ENCODE data around the gene KIAA1217. TPM values are rescaled to one million over a fixed set of nuclear protein-coding genes. Genes with fewer than 3 reads are reported as not detected.

The KIAA1217 gene
- total and polyA plus RNA-seq, 2 of the 4 experiments (the other 2 are of a cell fraction), result 3.4 to 4.4 TPM

DNA sequence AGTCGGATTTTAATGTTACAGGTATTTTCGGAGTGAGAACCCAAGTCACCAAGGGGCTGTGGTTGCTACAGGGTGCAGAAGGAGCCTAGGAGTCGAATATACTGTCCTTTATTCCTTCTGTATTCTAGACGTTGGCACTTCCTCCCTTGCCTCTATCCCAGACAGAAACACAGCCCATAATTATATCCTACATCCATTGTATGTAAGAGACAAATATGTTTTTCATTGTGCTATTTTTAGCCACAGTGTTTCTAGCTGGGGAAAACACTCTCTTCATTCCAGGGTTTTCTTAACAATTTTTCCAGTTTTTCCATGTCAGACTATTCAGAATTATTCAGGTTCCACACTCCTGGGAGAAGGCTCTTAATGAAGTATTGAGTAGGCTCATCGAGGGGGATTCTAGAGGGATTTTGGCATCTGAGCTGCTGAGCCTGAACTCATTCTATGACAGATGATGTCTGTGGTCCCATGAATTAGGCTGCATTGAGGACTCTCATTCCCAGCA lies 32.6 kb downstream of the KIAA1217 start:
- dilution Hi-C loops (cut with HindIII; ENCODE audit: low sequenced_read_pairs, unreplicated experiment), result no loop called here
- no peak overlapping the region for H4K8ac ChIP-seq (ENCODE audit: low read depth in 2 of 2, low read length in 2 of 2)
- H2BK15ac ChIP-seq (ENCODE audit: low read depth, low read length), result no peak overlapping the region
- no peaks in the 10 kb centered on the region for H4K20me1 ChIP-seq (ENCODE audit: insufficient read depth, low read length)
- DNase-seq (no peak), ATAC-seq (ENCODE audit: low read depth) (no peak)
- H3K4me2 ChIP-seq (ENCODE audit: low read depth, low read length), result no peak overlapping the region
- no peak overlapping the region for H2AK5ac ChIP-seq (ENCODE audit: low read depth, low read length)
- no CpG with 5 or more reads among the region's 5 CpGs for WGBS, 2 experiments (ENCODE audit: extremely low coverage in 2 of 2, insufficient read length in 1 of 2)
- no peak overlapping the region for H3K4me3 ChIP-seq (ENCODE audit: insufficient read depth, low read depth, low read length)
- H3K9me3 ChIP-seq (ENCODE audit: control insufficient read depth, insufficient read depth, low read length), result no peaks in the 10 kb centered on the region
- BruUV-seq (replicated peaks), result no TSS peak
- H2BK5ac ChIP-seq (ENCODE audit: low read depth, low read length, poor library complexity, severe bottlenecking), result no peak overlapping the region
- no peaks in the 10 kb centered on the region for H3K79me1 ChIP-seq (ENCODE audit: low read depth in 1 of 2, low read length in 2 of 2)
- ChIA-PET POLR2A (ENCODE audit: unreplicated experiment) (no interaction called here), CTCF (no interaction called here)
- H3K14ac ChIP-seq (replicated peaks; ENCODE audit: low read depth, low read length), result no peak overlapping the region
- H2BK20ac ChIP-seq (ENCODE audit: low read depth, low read length), result no peak overlapping the region
- no peak overlapping the region for H3K18ac ChIP-seq (ENCODE audit: low read depth, low read length)
- H3K36me3 ChIP-seq (ENCODE audit: control insufficient read depth, insufficient read depth, low read length), result no peaks in the 10 kb centered on the region
- H4K5ac ChIP-seq (ENCODE audit: low read depth, low read length), result no peak overlapping the region
- H3K56ac ChIP-seq (ENCODE audit: extremely low read depth, insufficient read depth, low read length), result no peak overlapping the region
- H3K23ac ChIP-seq (ENCODE audit: low read depth, low read length), result no peak overlapping the region
- H3K27me3 ChIP-seq (ENCODE audit: control insufficient read depth, insufficient read depth, low read length), result peaks cover 4% of the 10 kb centered on the region
- no peak overlapping the region for H3K4ac ChIP-seq (ENCODE audit: low read depth, low read length)
- in situ Hi-C loops (cut with MboI; ENCODE audit: low sequenced_read_pairs), result no loop called here
- no peak overlapping the region for H4K91ac ChIP-seq (ENCODE audit: insufficient read depth, low read depth, low read length)
- no peak overlapping the region for H3K9ac ChIP-seq (ENCODE audit: low read depth, low read length)
- TF ChIP-seq MAZ (IDR thresholded peaks at IDR 0.05; ENCODE audit: borderline replicate concordance, low read depth, low read length) (no peak), MXI1 (IDR thresholded peaks at IDR 0.05; ENCODE audit: borderline replicate concordance, low read depth, low read length) (no peak), CHD1 (IDR thresholded peaks at IDR 0.05; ENCODE audit: low read depth, low read length) (no peak), RFX5 (IDR thresholded peaks at IDR 0.05; ENCODE audit: low read depth, low read length) (no peak)
- TF ChIP-seq, protein P1, sequence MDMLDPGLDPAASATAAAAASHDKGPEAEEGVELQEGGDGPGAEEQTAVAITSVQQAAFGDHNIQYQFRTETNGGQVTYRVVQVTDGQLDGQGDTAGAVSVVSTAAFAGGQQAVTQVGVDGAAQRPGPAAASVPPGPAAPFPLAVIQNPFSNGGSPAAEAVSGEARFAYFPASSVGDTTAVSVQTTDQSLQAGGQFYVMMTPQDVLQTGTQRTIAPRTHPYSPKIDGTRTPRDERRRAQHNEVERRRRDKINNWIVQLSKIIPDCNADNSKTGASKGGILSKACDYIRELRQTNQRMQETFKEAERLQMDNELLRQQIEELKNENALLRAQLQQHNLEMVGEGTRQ (IDR thresholded peaks at IDR 0.05; ENCODE audit: low read depth, low read length), result no peak
- intact Hi-C loops (cut with micrococcal nuclease), result no loop called here
- H3K4me1 ChIP-seq (ENCODE audit: control insufficient read depth, insufficient read depth, low read length), result no peaks in the 10 kb centered on the region
- no peak overlapping the region for H2BK120ac ChIP-seq (ENCODE audit: low read depth, low read length)
- no peak overlapping the region for H2AFZ ChIP-seq (replicated peaks; ENCODE audit: low read length, poor library complexity)
- H2AK9ac ChIP-seq (replicated peaks; ENCODE audit: low read depth, low read length, poor library complexity), result no peak overlapping the region
- H3K9me1 ChIP-seq (ENCODE audit: insufficient read depth, low read length), result no peaks in the 10 kb centered on the region
- no peak overlapping the region for H3K27ac ChIP-seq (ENCODE audit: insufficient read depth, low read length)
